Uterus (tissue), 4 donors: ENCODE measurements around the gene NTSR1. TPM values are rescaled to one million over a fixed set of nuclear protein-coding genes. Genes with fewer than 3 reads are reported as not detected.

ENCODE experiments used
- DNase-seq, 2 donors: peaks; one replicate each; pipeline ENCODE4 v3.0.0-alpha.2; 2019 to 2020
- H3K27ac ChIP-seq, 2 donors: fragments of 200-600 bp; sonication (generic); 1 replicate in 1 of 2; 2 replicates in 1 of 2; pipeline ENCODE4 v1.5.1; 2016 to 2018
- H3K27me3 ChIP-seq, 2 donors: fragments of 200-600 bp; sonication (generic); one replicate each; pipeline ENCODE4 v1.5.1; 2018 to 2019; ENCODE audit warnings: control low read depth in 1 of 2
- H3K36me3 ChIP-seq, 2 donors: fragments of 200-600 bp; sonication (generic); one replicate each; pipeline ENCODE4 v1.5.1; 2019; ENCODE audit warnings: control low read depth in 1 of 2
- H3K4me1 ChIP-seq, 2 donors: fragments of 200-600 bp; sonication (generic); one replicate each; pipeline ENCODE4 v1.5.1; 2018 to 2019; ENCODE audit warnings: control low read depth in 1 of 2
- H3K4me3 ChIP-seq, 2 donors: fragments of 200-600 bp; sonication (generic); 1 replicate in 1 of 2; 2 replicates in 1 of 2; pipeline ENCODE4 v1.5.1; 2018 to 2019; ENCODE audit warnings: mild to moderate bottlenecking in 1 of 2
- H3K9me3 ChIP-seq, 2 donors: fragments of 200-600 bp; sonication (generic); one replicate each; pipeline ENCODE4 v1.5.1; 2019; ENCODE audit warnings: control low read depth in 1 of 2
- CTCF ChIP-seq, 4 experiments: fragments of 200-600 bp in 2 of 4; fragments of 450-650 bp in 2 of 4; sonication (generic) in 2 of 4; IDR thresholded peaks; one replicate each; pipeline ENCODE4 v1.5.1; 2016 to 2019; ENCODE audit warnings: antibody characterized with exemption in 4 of 4, mild to moderate bottlenecking in 2 of 4, moderate library complexity in 1 of 4
- POLR2A ChIP-seq, 2 donors: fragments of 450-650 bp; IDR thresholded peaks; one replicate each; pipeline ENCODE4 v1.6.1; 2016; ENCODE audit warnings: antibody characterized with exemption in 2 of 2, mild to moderate bottlenecking in 1 of 2, moderate library complexity in 1 of 2
- intact Hi-C: fragments of 100-400 bp; cut with DNase I; formaldehyde crosslinking; loops from one replicate; pipeline ENCODE4 v1.15.1; 2023; ENCODE audit warnings: low total_unique reads
- total RNA-seq, 4 donors: library from RNA; depleted of rRNA in 3 of 4; stranded (reverse); fragments of >200 nt in 3 of 4; gene quantifications; one replicate each; pipeline versions ENCODE4 v1.1.0 to v1.2.4, GENCODE V29; 2014 to 2023
- donor health status: DM: yes; HTN: yes; CAD: no.

Gene NTSR1
- total RNA-seq, 4 donors from 2014 or later = not detected

GRCh38 chr20:62778601-62779416, 70.2 kb downstream of the NTSR1 start:
- Histone ChIP-seq H3K4me1 (no peaks in the 10 kb centered on the region), H3K27me3 (no peaks in the 10 kb centered on the region), H3K36me3 (no peaks in the 10 kb centered on the region), H3K9me3 (no peaks in the 10 kb centered on the region), H3K4me3 (no peak overlapping the region), H3K27ac (no peak overlapping the region)
- TF ChIP-seq CTCF (IDR thresholded peaks at IDR 0.05) = no peak
- no peak for TF ChIP-seq POLR2A (IDR thresholded peaks at IDR 0.05)
- DNase-seq = no peak
- intact Hi-C loops = loop anchor here (10.0 kb wide), 1 partner anchor 94 kb away; no protein-coding TSS in a partner anchor

GRCh38 chr20:62779417-62779685, 70.7 kb downstream of the NTSR1 start:
- no peaks in the 10 kb centered on the region for H3K9me3 ChIP-seq
- intact Hi-C loops = loop anchor here (10.0 kb wide), 1 partner anchor 95 kb away; no protein-coding TSS in a partner anchor
- no peaks in the 10 kb centered on the region for H3K27me3 ChIP-seq
- no peaks in the 10 kb centered on the region for H3K36me3 ChIP-seq
- no peak for TF ChIP-seq POLR2A (IDR thresholded peaks at IDR 0.05)
- no peak overlapping the region for H3K4me3 ChIP-seq
- H3K27ac ChIP-seq = no peak overlapping the region
- DNase-seq = no peak
- no peaks in the 10 kb centered on the region for H3K4me1 ChIP-seq

GRCh38 chr20:62780204-62780603, 71.6 kb downstream of the NTSR1 start:
- no peak for TF ChIP-seq CTCF (IDR thresholded peaks at IDR 0.05)
- TF ChIP-seq POLR2A (IDR thresholded peaks at IDR 0.05) = no peak
- Histone ChIP-seq H3K27me3 (no peaks in the 10 kb centered on the region), H3K4me1 (no peaks in the 10 kb centered on the region), H3K4me3 (no peak overlapping the region), H3K27ac (no peak overlapping the region), H3K9me3 (no peaks in the 10 kb centered on the region), H3K36me3 (no peaks in the 10 kb centered on the region)
- DNase-seq = no peak
- intact Hi-C loops = loop anchor here (10.0 kb wide), 1 partner anchor 275 kb away; no protein-coding TSS in a partner anchor

- Histone ChIP-seq H3K27ac (no peak overlapping the region), H3K4me1 (no peaks in the 10 kb centered on the region), H3K4me3 (no peak overlapping the region), H3K9me3 (no peaks in the 10 kb centered on the region), H3K36me3 (no peaks in the 10 kb centered on the region), H3K27me3 (no peaks in the 10 kb centered on the region)
- no peak for TF ChIP-seq CTCF (IDR thresholded peaks at IDR 0.05)
- TF ChIP-seq POLR2A (IDR thresholded peaks at IDR 0.05) = no peak
- intact Hi-C loops = loop anchor here (10.0 kb wide), 1 partner anchor 276 kb away; no protein-coding TSS in a partner anchor
- DNase-seq = no peak
Measured at GRCh38 chr20:62780696-62781095, 72.1 kb downstream of the NTSR1 start.

- Histone ChIP-seq H3K27me3 (no peaks in the 10 kb centered on the region), H3K9me3 (no peaks in the 10 kb centered on the region), H3K27ac (no peak overlapping the region), H3K4me3 (no peak overlapping the region), H3K36me3 (no peaks in the 10 kb centered on the region), H3K4me1 (no peaks in the 10 kb centered on the region)
- intact Hi-C loops = loop anchor here (10.0 kb wide), 1 partner anchor 278 kb away; no protein-coding TSS in a partner anchor
- TF ChIP-seq CTCF (IDR thresholded peaks at IDR 0.05) (no peak), POLR2A (IDR thresholded peaks at IDR 0.05) (no peak)
- no peak for DNase-seq
Measured at GRCh38 chr20:62782149-62782892, 73.7 kb downstream of the NTSR1 start.
